Activated CD4-positive, alpha-beta T cell treated with anti-CD3 and anti-CD28 coated beads, Interleukin-2, Interleukin-4, amounts not matched to agents 100 ng/mL and 50 ng/mL, durations not matched to agents 16 hours and 8 hours (primary cell): ENCODE data around the gene TLE2.
A peak's percentile ranks its signal among the peaks of the same experiment; 100 is the strongest.
"Not testable (repeated sequence)": the region's sequence is repeated elsewhere in the genome, so short reads cannot be mapped to it uniquely, and the experiment has no call there.

Source experiments
- DNase-seq: peaks from one replicate; pipeline ENCODE4 v3.0.0-alpha.2; 2020; ENCODE audit warnings: low spot score

The TLE2 gene

GRCh38 chr19:3012621-3013262 lies 16.3 kb downstream of the TLE2 start:
- DNase-seq: no peak

GRCh38 chr19:3012059-3012458 lies 17.0 kb downstream of the TLE2 start:
- not testable (repeated sequence) for DNase-seq

- DNase-seq: no peak
Measured at GRCh38 chr19:3010871-3011270, 18.2 kb downstream of the TLE2 start.

GRCh38 chr19:3008994-3009393 lies 20.1 kb downstream of the TLE2 start:
- no peak for DNase-seq

GRCh38 chr19:3007975-3008374 lies 21.1 kb downstream of the TLE2 start:
- no peak for DNase-seq

- peak; percentile 8 for DNase-seq
Measured at GRCh38 chr19:3006075-3006767, 22.9 kb downstream of the TLE2 start.

- no peak for DNase-seq
Measured at GRCh38 chr19:3005345-3005744, 23.7 kb downstream of the TLE2 start.

- DNase-seq: no peak
Measured at GRCh38 chr19:3004522-3004921, 24.6 kb downstream of the TLE2 start.

GRCh38 chr19:3003046-3003445 lies 26.0 kb downstream of the TLE2 start:
- no peak for DNase-seq

GRCh38 chr19:3001235-3001800 lies 27.8 kb downstream of the TLE2 start:
- no peak for DNase-seq

- no peak for DNase-seq
Measured at GRCh38 chr19:2998642-2999041, 30.4 kb downstream of the TLE2 start.

GRCh38 chr19:2997720-2998119 lies 31.4 kb downstream of the TLE2 start:
- DNase-seq: no peak

GRCh38 chr19:2994588-2995131 lies 34.4 kb downstream of the TLE2 start:
- no peak for DNase-seq

- DNase-seq: no peak
Measured at GRCh38 chr19:2993579-2993978, 35.5 kb downstream of the TLE2 start.

- DNase-seq: no peak
Measured at GRCh38 chr19:2992958-2993357, 36.1 kb downstream of the TLE2 start.

GRCh38 chr19:2992333-2992732 lies 36.7 kb downstream of the TLE2 start:
- not testable (repeated sequence) for DNase-seq

GRCh38 chr19:2989236-2989946 lies 39.7 kb downstream of the TLE2 start:
- no peak for DNase-seq

- DNase-seq: no peak
Measured at GRCh38 chr19:2988568-2988967, 40.5 kb downstream of the TLE2 start.

GRCh38 chr19:2987797-2988196 lies 41.3 kb downstream of the TLE2 start:
- DNase-seq: no peak

- no peak for DNase-seq
Measured at GRCh38 chr19:2986951-2987524, 42.0 kb downstream of the TLE2 start.

- DNase-seq: no peak
Measured at GRCh38 chr19:2984215-2984528, 44.9 kb downstream of the TLE2 start.
